ENCODE measurements around the gene ZFHX2.

Gene ZFHX2

DNA sequence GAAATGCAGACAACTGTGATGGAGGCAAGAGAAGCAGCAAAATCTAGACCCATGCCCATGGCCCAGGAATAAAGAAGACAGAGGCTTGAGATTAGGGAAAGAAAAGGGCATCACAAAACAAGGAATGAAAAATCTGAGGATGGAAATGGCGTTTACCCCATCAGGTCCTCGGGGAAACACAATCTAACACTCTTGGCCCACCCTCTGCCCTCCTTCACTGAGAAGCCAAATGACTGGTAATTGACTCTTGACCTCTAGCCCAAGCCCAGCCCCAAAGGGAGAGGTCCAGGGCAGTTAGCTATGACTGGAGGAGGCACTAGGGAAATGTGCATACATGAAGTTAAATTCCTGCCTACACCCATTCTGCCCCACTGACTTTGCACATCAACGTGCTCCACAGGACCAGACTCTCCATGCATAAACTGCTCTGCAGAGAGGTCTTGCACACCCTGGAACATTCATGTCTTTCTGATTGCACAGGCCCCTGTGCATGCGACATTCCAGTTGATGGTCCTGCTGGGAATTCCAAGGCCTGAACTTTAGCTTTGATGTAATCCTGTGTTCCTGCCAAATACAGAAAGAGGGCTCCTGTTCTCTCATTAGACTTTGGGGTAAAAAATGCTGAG is 5.7 kb downstream of the ZFHX2 start:
- no peaks in the 10 kb centered on the region for H3K79me2 ChIP-seq (ENCODE audit: insufficient read depth, low read length)
- no peaks in the 10 kb centered on the region for H3K36me3 ChIP-seq (ENCODE audit: insufficient read depth, low read length)
- H3K9me3 ChIP-seq (ENCODE audit: low read length) = no peaks in the 10 kb centered on the region
- H3K4me2 ChIP-seq (ENCODE audit: low read length) = no peak overlapping the region
- no peak overlapping the region for H3K4me3 ChIP-seq (ENCODE audit: low read depth, low read length, poor library complexity, severe bottlenecking)
- H3K9ac ChIP-seq (ENCODE audit: low read length) = no peak overlapping the region
- TF ChIP-seq, protein P1, sequence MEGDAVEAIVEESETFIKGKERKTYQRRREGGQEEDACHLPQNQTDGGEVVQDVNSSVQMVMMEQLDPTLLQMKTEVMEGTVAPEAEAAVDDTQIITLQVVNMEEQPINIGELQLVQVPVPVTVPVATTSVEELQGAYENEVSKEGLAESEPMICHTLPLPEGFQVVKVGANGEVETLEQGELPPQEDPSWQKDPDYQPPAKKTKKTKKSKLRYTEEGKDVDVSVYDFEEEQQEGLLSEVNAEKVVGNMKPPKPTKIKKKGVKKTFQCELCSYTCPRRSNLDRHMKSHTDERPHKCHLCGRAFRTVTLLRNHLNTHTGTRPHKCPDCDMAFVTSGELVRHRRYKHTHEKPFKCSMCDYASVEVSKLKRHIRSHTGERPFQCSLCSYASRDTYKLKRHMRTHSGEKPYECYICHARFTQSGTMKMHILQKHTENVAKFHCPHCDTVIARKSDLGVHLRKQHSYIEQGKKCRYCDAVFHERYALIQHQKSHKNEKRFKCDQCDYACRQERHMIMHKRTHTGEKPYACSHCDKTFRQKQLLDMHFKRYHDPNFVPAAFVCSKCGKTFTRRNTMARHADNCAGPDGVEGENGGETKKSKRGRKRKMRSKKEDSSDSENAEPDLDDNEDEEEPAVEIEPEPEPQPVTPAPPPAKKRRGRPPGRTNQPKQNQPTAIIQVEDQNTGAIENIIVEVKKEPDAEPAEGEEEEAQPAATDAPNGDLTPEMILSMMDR (IDR thresholded peaks at IDR 0.05; ENCODE audit: low read length) = no peak
- no peak for TF ChIP-seq EZH2 (IDR thresholded peaks at IDR 0.05; ENCODE audit: borderline replicate concordance, low read length)
- H4K20me1 ChIP-seq (ENCODE audit: insufficient read depth, low read length) = no peaks in the 10 kb centered on the region
- H3K27ac ChIP-seq (ENCODE audit: low read depth, low read length, poor library complexity, severe bottlenecking) = no peak overlapping the region
- no peaks in the 10 kb centered on the region; the same call in 1 of the 2 replicates for H3K27me3 ChIP-seq (ENCODE audit: insufficient read depth, low read length)
- no peaks in the 10 kb centered on the region for H3F3A ChIP-seq (ENCODE audit: insufficient read depth, low read length)
- no peak overlapping the region for H2AFZ ChIP-seq (ENCODE audit: low read length)
- no peaks in the 10 kb centered on the region for H3K9me2 ChIP-seq (ENCODE audit: low read depth, low read length)
- H3K4me1 ChIP-seq (ENCODE audit: insufficient read depth, low read length, severe bottlenecking) = peaks cover 10% of the 10 kb centered on the region

DNA sequence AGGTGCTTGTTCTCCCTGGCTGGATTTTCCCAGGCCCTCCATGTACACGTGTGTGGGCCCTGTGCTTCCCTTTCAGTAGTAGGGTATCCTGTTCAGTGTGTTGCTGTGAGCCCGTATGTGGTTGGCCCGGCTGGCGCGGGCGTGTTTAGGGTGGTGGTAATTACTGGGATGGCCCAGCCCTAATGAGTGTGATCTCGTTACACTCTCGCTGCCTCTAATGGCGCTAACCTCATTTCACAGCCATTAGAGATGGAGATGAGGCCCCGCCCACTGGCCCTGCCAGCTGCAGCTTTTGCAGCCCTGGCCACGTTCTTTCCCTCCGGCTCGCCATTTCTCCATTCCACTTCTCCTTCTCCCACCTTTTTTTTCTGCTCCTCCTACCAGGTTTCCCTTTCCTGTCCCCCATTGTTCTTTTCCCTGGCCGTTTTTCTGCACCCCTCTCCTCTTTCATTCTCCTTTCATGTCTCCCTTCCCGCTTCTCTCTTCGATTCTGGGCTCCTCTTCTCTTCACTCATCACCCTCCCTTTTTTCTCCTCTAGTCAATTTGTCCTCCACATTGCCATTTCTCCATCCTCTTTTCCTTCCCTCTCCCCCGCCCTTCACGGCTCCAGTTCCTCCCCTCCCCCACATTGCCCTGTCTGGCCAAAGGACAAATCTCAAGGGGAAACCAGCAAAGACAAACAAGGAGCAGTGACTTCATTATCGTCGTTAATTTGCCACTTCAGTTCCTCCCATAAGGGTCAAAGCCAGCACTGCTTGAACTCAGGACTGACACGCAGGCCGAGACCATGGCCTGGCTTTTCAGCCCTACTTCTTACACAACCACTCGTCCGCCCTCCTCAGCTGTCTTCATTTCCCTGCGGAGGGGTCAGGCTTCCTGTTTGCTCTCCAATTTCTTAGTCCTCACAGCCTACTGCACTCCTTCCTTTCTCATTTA is 6.8 kb downstream of the ZFHX2 start:
- Histone ChIP-seq H3K9me3 (ENCODE audit: low read length) (no peaks in the 10 kb centered on the region), H3K9me2 (ENCODE audit: low read depth, low read length) (no peaks in the 10 kb centered on the region), H3K4me3 (ENCODE audit: low read depth, low read length, poor library complexity, severe bottlenecking) (no peak overlapping the region), H3K79me2 (ENCODE audit: insufficient read depth, low read length) (no peaks in the 10 kb centered on the region), H4K20me1 (ENCODE audit: insufficient read depth, low read length) (no peaks in the 10 kb centered on the region), H3F3A (ENCODE audit: insufficient read depth, low read length) (no peaks in the 10 kb centered on the region), H2AFZ (ENCODE audit: low read length) (no peak overlapping the region), H3K4me2 (ENCODE audit: low read length) (no peak overlapping the region), H3K4me1 (ENCODE audit: insufficient read depth, low read length, severe bottlenecking) (peaks cover 6% of the 10 kb centered on the region), H3K9ac (ENCODE audit: low read length) (no peak overlapping the region), H3K36me3 (ENCODE audit: insufficient read depth, low read length) (no peaks in the 10 kb centered on the region), H3K27me3 (ENCODE audit: insufficient read depth, low read length) (no peaks in the 10 kb centered on the region), H3K27ac (ENCODE audit: low read depth, low read length, poor library complexity, severe bottlenecking) (no peak overlapping the region)
- no peak for TF ChIP-seq EZH2 (IDR thresholded peaks at IDR 0.05; ENCODE audit: borderline replicate concordance, low read length)
- TF ChIP-seq, protein P1 (IDR thresholded peaks at IDR 0.05; ENCODE audit: low read length) = no peak

GRCh38 chr14:23543403-23543802 is 8.2 kb downstream of the ZFHX2 start:
- peaks cover 6% of the 10 kb centered on the region for H3K4me1 ChIP-seq (ENCODE audit: insufficient read depth, low read length, severe bottlenecking)
- H3K4me3 ChIP-seq (ENCODE audit: low read depth, low read length, poor library complexity, severe bottlenecking) = no peak overlapping the region
- no peak for TF ChIP-seq EZH2 (IDR thresholded peaks at IDR 0.05; ENCODE audit: borderline replicate concordance, low read length)
- TF ChIP-seq, protein P1 (IDR thresholded peaks at IDR 0.05; ENCODE audit: low read length) = no peak
- no peak overlapping the region for H3K4me2 ChIP-seq (ENCODE audit: low read length)
- no peaks in the 10 kb centered on the region for H3K27me3 ChIP-seq (ENCODE audit: insufficient read depth, low read length)
- H3K79me2 ChIP-seq (ENCODE audit: insufficient read depth, low read length) = no peaks in the 10 kb centered on the region
- H3K9me3 ChIP-seq (ENCODE audit: low read length) = no peaks in the 10 kb centered on the region
- no peaks in the 10 kb centered on the region for H3K9me2 ChIP-seq (ENCODE audit: low read depth, low read length)
- H3F3A ChIP-seq (ENCODE audit: insufficient read depth, low read length) = no peaks in the 10 kb centered on the region
- H3K9ac ChIP-seq (ENCODE audit: low read length) = no peak overlapping the region
- H3K27ac ChIP-seq (ENCODE audit: low read depth, low read length, poor library complexity, severe bottlenecking) = no peak overlapping the region
- no peaks in the 10 kb centered on the region for H3K36me3 ChIP-seq (ENCODE audit: insufficient read depth, low read length)
- H4K20me1 ChIP-seq (ENCODE audit: insufficient read depth, low read length) = no peaks in the 10 kb centered on the region
- no peak overlapping the region for H2AFZ ChIP-seq (ENCODE audit: low read length)
